Prostate gland (tissue), 2 donors: ENCODE measurements around the gene GALNT3. TPM values are rescaled to one million over a fixed set of nuclear protein-coding genes. Genes with fewer than 3 reads are reported as not detected.

Source experiments
- DNase-seq: peaks from one replicate; pipeline ENCODE4 v3.0.0-alpha.2; 2019; ENCODE audit warnings: low spot score
- H3K27ac ChIP-seq, 2 donors: fragments of 200-600 bp; sonication (generic); 2 replicates each; pipeline ENCODE4 v1.5.1; 2017 to 2019
- H3K27me3 ChIP-seq: fragments of 200-600 bp; sonication (generic); replicated peaks from 2 replicates; pipeline ENCODE4 v1.5.1; 2019; ENCODE audit not compliant: insufficient read depth
- H3K36me3 ChIP-seq, 2 donors: fragments of 200-600 bp; sonication (generic); 1 replicate in 1 of 2; 2 replicates in 1 of 2; pipeline versions ENCODE4 v1.5.1 to v1.8.1; 2017 to 2019
- H3K4me1 ChIP-seq: fragments of 200-600 bp; sonication (generic); replicated peaks from 2 replicates; pipeline ENCODE4 v1.5.1; 2019
- H3K4me3 ChIP-seq, 2 donors: fragments of 200-600 bp; sonication (generic); 2 replicates each; pipeline ENCODE4 v1.5.1; 2017 to 2019
- H3K9me3 ChIP-seq: fragments of 200-600 bp; sonication (generic); 2 replicates; pipeline ENCODE4 v1.5.1; 2017
- POLR2A ChIP-seq: fragments of 450-650 bp; IDR thresholded peaks from one replicate; pipeline ENCODE4 v1.6.1; 2016; ENCODE audit warnings: antibody characterized with exemption, mild to moderate bottlenecking
- POLR2AphosphoS5 ChIP-seq: sonication (generic); formaldehyde crosslinking; IDR thresholded peaks from one replicate; pipeline ENCODE4 v1.6.1; 2017; ENCODE audit warnings: antibody characterized with exemption
- whole genome bisulfite sequencing: methylation state at CpG from one replicate; pipeline ENCODE4 v1.1.5; 2018; 5-methylcytosine and 5-hydroxymethylcytosine counted together
- intact Hi-C: fragments of 100-400 bp; cut with DNase I; formaldehyde crosslinking; loops from one replicate; pipeline ENCODE4 v1.14.2; 2022
- total RNA-seq, 2 donors: library from RNA; depleted of rRNA; stranded (reverse); fragments of >200 nt; gene quantifications; one replicate each; pipeline ENCODE4 v1.1.0, GENCODE V29; 2016
- TF ChIP-seq, protein P1 (sequence below), 4 experiments: fragments of 200-600 bp in 2 of 4; fragments of 450-650 bp in 2 of 4; sonication (generic) in 2 of 4; IDR thresholded peaks; 1 replicate in 3 of 4; 2 replicates in 1 of 4; pipeline ENCODE4 v1.5.1; 2016 to 2019; ENCODE audit warnings: antibody characterized with exemption in 4 of 4, mild to moderate bottlenecking in 2 of 4, moderate library complexity in 2 of 4

GALNT3 gene
- total RNA-seq, 2 donors from 2014 or later, result 24.5 to 69.9 TPM

DNA sequence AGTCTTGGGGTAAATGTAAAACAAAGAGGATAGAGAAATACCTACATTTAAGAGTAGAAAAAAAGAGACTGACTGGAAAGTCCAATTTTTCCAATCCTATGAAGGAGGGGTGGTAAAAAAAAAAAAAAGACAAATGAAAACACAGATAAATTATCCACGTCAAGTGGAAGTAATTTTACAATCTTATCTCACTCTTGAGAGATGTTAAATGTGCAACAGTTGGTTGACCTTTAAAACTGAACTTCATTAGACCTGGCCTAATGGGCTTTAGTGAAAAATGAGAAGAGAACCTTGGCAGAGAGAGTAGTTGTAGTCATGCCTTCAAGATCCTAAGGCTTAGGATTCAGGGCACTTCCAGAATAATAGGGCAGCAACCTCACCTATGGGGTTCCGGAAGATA is 20.4 kb downstream of the GALNT3 start:
- intact Hi-C loops, result no loop called here
- Histone ChIP-seq H3K27me3 (no peaks in the 10 kb centered on the region), H3K36me3 (no peaks in the 10 kb centered on the region), H3K9me3 (no peaks in the 10 kb centered on the region), H3K27ac (no peak overlapping the region), H3K4me3 (no peak overlapping the region), H3K4me1 (peaks cover 7% of the 10 kb centered on the region)
- TF ChIP-seq POLR2A (no peak), POLR2AphosphoS5 (no peak)
- TF ChIP-seq, protein P1, sequence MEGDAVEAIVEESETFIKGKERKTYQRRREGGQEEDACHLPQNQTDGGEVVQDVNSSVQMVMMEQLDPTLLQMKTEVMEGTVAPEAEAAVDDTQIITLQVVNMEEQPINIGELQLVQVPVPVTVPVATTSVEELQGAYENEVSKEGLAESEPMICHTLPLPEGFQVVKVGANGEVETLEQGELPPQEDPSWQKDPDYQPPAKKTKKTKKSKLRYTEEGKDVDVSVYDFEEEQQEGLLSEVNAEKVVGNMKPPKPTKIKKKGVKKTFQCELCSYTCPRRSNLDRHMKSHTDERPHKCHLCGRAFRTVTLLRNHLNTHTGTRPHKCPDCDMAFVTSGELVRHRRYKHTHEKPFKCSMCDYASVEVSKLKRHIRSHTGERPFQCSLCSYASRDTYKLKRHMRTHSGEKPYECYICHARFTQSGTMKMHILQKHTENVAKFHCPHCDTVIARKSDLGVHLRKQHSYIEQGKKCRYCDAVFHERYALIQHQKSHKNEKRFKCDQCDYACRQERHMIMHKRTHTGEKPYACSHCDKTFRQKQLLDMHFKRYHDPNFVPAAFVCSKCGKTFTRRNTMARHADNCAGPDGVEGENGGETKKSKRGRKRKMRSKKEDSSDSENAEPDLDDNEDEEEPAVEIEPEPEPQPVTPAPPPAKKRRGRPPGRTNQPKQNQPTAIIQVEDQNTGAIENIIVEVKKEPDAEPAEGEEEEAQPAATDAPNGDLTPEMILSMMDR (IDR thresholded peaks at IDR 0.05), result no peak
- DNase-seq, result no peak
- WGBS, result 88% methylated on average over 2 of the region's 2 CpGs

DNA sequence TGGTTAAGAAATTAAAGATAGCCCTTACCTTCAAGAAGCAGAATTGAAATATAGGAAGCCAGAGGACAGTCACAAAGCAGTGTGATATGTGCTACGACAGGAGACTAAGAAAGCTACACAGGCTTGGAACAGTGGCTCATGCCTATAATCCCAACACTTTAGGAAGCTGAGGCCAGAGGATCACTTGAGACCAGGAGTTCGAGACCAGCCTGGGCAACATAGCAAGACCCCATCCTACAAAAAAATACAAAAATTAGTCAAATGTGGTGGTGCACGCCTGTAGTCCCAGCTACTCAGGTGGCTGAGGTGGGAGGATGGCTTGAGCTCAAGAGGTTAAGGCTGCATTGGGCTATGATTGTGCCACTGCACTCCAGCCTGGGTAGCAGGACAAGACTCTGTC is 21.9 kb downstream of the GALNT3 start:
- H3K4me1 ChIP-seq, result no peaks in the 10 kb centered on the region
- intact Hi-C loops, result no loop called here
- no peak overlapping the region for H3K4me3 ChIP-seq
- no peak overlapping the region for H3K27ac ChIP-seq
- no peaks in the 10 kb centered on the region for H3K36me3 ChIP-seq
- TF ChIP-seq POLR2AphosphoS5 (no peak), POLR2A (no peak)
- TF ChIP-seq, protein P1 (IDR thresholded peaks at IDR 0.05), result no peak
- H3K9me3 ChIP-seq, result no peaks in the 10 kb centered on the region
- H3K27me3 ChIP-seq, result no peaks in the 10 kb centered on the region
- WGBS, result 96% methylated on average over 3 of the region's 3 CpGs
- no peak for DNase-seq

DNA sequence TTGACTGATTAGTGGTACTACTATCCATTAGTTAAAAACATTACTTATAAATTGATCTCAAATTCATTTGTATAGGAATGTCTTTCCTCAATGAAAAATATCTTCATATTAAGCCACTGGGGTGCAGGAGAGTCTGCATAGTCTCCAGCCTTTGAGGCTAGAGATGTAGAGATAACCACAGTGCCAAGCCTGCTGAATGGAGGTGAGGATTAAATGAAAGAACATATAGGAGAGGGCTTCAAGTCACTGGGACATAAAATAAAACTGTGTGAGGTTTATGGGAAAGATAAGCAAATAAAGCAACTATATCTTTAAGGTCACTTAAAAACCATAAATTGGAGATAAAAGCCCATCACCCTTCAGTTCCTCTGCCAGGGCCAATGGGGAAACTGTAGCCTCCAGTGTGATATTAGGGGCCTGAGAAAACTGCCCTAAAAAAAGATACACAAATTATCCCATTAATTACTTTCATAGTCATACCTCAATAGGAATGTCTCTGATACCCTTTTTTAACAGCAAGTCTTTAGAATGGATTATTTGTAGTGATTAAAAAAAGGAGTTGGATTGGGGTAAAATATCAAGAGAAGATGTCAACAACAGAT is 27.6 kb downstream of the GALNT3 start:
- H3K9me3 ChIP-seq, result no peaks in the 10 kb centered on the region
- H3K27ac ChIP-seq, result no peak overlapping the region
- no peak overlapping the region for H3K4me3 ChIP-seq
- H3K36me3 ChIP-seq, result no peaks in the 10 kb centered on the region
- no peaks in the 10 kb centered on the region for H3K27me3 ChIP-seq
- intact Hi-C loops, result no loop called here
- TF ChIP-seq POLR2AphosphoS5 (no peak), POLR2A (no peak)
- TF ChIP-seq, protein P1 (IDR thresholded peaks at IDR 0.05), result no peak
- no peak for DNase-seq
- no peaks in the 10 kb centered on the region for H3K4me1 ChIP-seq

DNA sequence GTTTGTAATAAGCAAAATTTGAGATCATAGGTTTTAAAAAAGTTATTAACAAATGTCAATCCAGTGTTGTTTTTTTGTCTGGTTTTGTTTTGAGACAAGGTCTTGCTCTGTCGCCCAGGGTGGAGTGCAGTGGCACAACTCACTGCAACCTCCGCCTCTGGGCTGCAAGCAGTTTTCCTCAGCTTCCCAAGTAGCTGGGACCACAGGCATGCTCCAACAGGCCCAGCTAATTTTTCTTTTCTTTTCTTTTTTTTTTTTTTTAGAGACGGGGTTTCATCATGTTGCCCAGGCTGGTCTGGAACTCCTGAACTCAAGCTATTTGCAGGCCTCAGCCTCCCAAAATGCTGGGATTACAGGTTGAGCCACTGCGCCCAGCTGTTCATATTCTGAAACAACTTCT is 31.3 kb downstream of the GALNT3 start:
- H3K36me3 ChIP-seq, result no peaks in the 10 kb centered on the region
- 80% methylated on average over 4 of the region's 4 CpGs for WGBS
- TF ChIP-seq, protein P1 (IDR thresholded peaks at IDR 0.05), result no peak
- no peak for TF ChIP-seq POLR2A
- no peaks in the 10 kb centered on the region for H3K27me3 ChIP-seq
- no peak overlapping the region for H3K4me3 ChIP-seq
- no peaks in the 10 kb centered on the region for H3K9me3 ChIP-seq
- intact Hi-C loops, result no loop called here
- no peak for DNase-seq
- no peak overlapping the region for H3K27ac ChIP-seq
- no peaks in the 10 kb centered on the region for H3K4me1 ChIP-seq

DNA sequence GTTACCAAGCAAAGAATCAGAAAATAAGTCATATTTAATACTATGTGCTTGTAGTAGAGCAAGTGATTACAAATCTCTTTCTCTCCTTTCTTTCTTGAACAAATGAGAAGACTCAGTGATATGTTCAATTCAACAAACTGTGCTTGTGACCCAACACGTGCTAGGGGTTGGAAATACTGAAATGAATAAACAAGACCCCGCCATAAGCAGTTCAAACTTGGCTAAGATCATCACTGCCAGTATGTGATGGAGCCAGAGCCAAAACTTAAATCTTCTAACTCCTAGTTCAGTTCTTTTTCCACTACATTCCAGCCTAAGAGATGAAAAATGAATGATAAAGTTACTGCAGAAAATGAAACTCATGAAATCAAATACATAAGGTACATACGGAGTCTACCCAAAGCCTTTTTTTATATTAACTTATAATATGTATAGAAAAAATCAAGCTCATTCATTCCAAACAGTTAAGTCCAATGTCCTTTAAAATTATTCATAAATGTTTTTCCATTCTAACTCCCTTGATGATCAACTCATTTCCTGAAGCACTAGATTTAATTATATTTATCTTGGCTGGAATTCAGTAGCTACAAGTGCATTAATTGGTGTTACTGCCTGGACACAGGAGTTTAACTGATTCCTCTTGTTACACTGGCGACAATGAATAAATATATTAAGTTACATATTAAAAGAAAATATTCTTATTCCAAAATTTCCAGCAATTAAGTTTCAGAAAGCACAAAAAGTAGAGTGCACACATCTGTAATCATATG is 36.0 kb downstream of the GALNT3 start:
- H3K4me1 ChIP-seq, result no peaks in the 10 kb centered on the region
- intact Hi-C loops, result no loop called here
- 23% methylated on average over 4 of the region's 4 CpGs for WGBS
- no peaks in the 10 kb centered on the region for H3K36me3 ChIP-seq
- H3K27me3 ChIP-seq, result no peaks in the 10 kb centered on the region
- no peak overlapping the region for H3K4me3 ChIP-seq
- no peaks in the 10 kb centered on the region for H3K9me3 ChIP-seq
- no peak overlapping the region for H3K27ac ChIP-seq
- TF ChIP-seq POLR2AphosphoS5 (no peak), POLR2A (no peak)
- TF ChIP-seq, protein P1 (IDR thresholded peaks at IDR 0.05), result no peak
- DNase-seq, result no peak
